Inferior parietal cortex (tissue), 1 donor: ENCODE measurements around the gene PTPRG.
"Not testable (repeated sequence)": the region's sequence is repeated elsewhere in the genome, so short reads cannot be mapped to it uniquely, and the experiment has no call there.

Experiments used
- DNase-seq: peaks from one replicate; pipeline ENCODE4 v3.0.0-alpha.2; 2016; ENCODE audit errors: extremely low spot score

Gene PTPRG

GRCh38 chr3:61684386-61684785 lies 123.0 kb downstream of the PTPRG start:
- no peak for DNase-seq

- no peak for DNase-seq
Observed at GRCh38 chr3:61685755-61686154, 124.4 kb downstream of the PTPRG start.

- no peak for DNase-seq
Observed at GRCh38 chr3:61686228-61686648, 124.9 kb downstream of the PTPRG start.

GRCh38 chr3:61687206-61687605 lies 125.8 kb downstream of the PTPRG start:
- DNase-seq: no peak

- no peak for DNase-seq
Observed at GRCh38 chr3:61687663-61688306, 126.4 kb downstream of the PTPRG start.

- no peak for DNase-seq
Observed at GRCh38 chr3:61688307-61688984, 127.1 kb downstream of the PTPRG start.

- DNase-seq: no peak
Observed at GRCh38 chr3:61690016-61690415, 128.6 kb downstream of the PTPRG start.

GRCh38 chr3:61691466-61691865 lies 130.1 kb downstream of the PTPRG start:
- no peak for DNase-seq

GRCh38 chr3:61697301-61697700 lies 135.9 kb downstream of the PTPRG start:
- DNase-seq: no peak

- DNase-seq: not testable (repeated sequence)
Observed at GRCh38 chr3:61698278-61699072, 137.1 kb downstream of the PTPRG start.

- no peak for DNase-seq
Observed at GRCh38 chr3:61699622-61700021, 138.3 kb downstream of the PTPRG start.

GRCh38 chr3:61701011-61701410 lies 139.6 kb downstream of the PTPRG start:
- DNase-seq: no peak

- DNase-seq: no peak
Observed at GRCh38 chr3:61702453-61702852, 141.1 kb downstream of the PTPRG start.

GRCh38 chr3:61704807-61705206 lies 143.4 kb downstream of the PTPRG start:
- DNase-seq: no peak

GRCh38 chr3:61707492-61707891 lies 146.1 kb downstream of the PTPRG start:
- DNase-seq: no peak

GRCh38 chr3:61710920-61711319 lies 149.5 kb downstream of the PTPRG start:
- DNase-seq: not testable (repeated sequence)

GRCh38 chr3:61714225-61714624 lies 152.9 kb downstream of the PTPRG start:
- DNase-seq: no peak

GRCh38 chr3:61715886-61716527 lies 154.6 kb downstream of the PTPRG start:
- no peak for DNase-seq

GRCh38 chr3:61716693-61717092 lies 155.3 kb downstream of the PTPRG start:
- not testable (repeated sequence) for DNase-seq

- no peak for DNase-seq
Observed at GRCh38 chr3:61718565-61718964, 157.2 kb downstream of the PTPRG start.

- no peak for DNase-seq
Observed at GRCh38 chr3:61719278-61719977, 158.1 kb downstream of the PTPRG start.

- DNase-seq: no peak
Observed at GRCh38 chr3:61723038-61723437, 161.7 kb downstream of the PTPRG start.
